Endodermal cell (in vitro differentiated cells): ENCODE data around the gene FAM20A. TPM values are rescaled to one million over a fixed set of nuclear protein-coding genes. Genes with fewer than 3 reads are reported as not detected.

Experiments
- DNase-seq: peaks from one replicate; pipeline ENCODE4 v3.0.0-alpha.2; 2017
- H3K27ac ChIP-seq: 2 replicates; pipeline ENCODE4 v1.5.1; 2013; ENCODE audit warnings: mild to moderate bottlenecking, low read depth, low read length, moderate library complexity
- H3K27me3 ChIP-seq: 2 replicates; pipeline ENCODE4 v1.6.1; 2013; ENCODE audit warnings: mild to moderate bottlenecking, low read length, moderate library complexity; ENCODE audit not compliant: insufficient read depth, control insufficient read depth, poor library complexity, severe bottlenecking
- H3K36me3 ChIP-seq: 2 replicates; pipeline ENCODE4 v1.7.0; 2013; ENCODE audit warnings: mild to moderate bottlenecking, low read length, moderate library complexity; ENCODE audit not compliant: control insufficient read depth, insufficient read depth
- H3K4me1 ChIP-seq: one replicate; pipeline ENCODE4 v1.7.0; 2013; ENCODE audit warnings: low read length; ENCODE audit not compliant: control insufficient read depth, insufficient read depth
- H3K4me3 ChIP-seq: 2 replicates; pipeline ENCODE4 v1.5.1; 2013; ENCODE audit warnings: mild to moderate bottlenecking, low read length, moderate library complexity
- H3K9ac ChIP-seq: 2 replicates; pipeline ENCODE4 v1.6.1; 2013; ENCODE audit warnings: mild to moderate bottlenecking, low read length, moderate library complexity; ENCODE audit not compliant: poor library complexity, severe bottlenecking; ENCODE audit errors: extremely low read depth
- H3K9me3 ChIP-seq: 2 replicates; pipeline ENCODE4 v1.6.1; 2013; ENCODE audit warnings: mild to moderate bottlenecking, low read length, moderate library complexity; ENCODE audit not compliant: control insufficient read depth
- H3K27ac Mint-ChIP-seq: 2 replicates; pipeline ENCODE4 v1.8.0; 2020; ENCODE audit warnings: mixed read lengths
- H3K27me3 Mint-ChIP-seq: 2 replicates; pipeline ENCODE4 v1.8.0; 2021; ENCODE audit warnings: mild to moderate bottlenecking, mixed read lengths; ENCODE audit not compliant: insufficient read depth
- H3K36me3 Mint-ChIP-seq: 2 replicates; pipeline ENCODE4 v1.8.0; 2020; ENCODE audit warnings: low read depth, mixed read lengths
- H3K4me1 Mint-ChIP-seq: 2 replicates; pipeline ENCODE4 v1.8.0; 2020; ENCODE audit warnings: mixed read lengths
- H3K4me3 Mint-ChIP-seq: 2 replicates; pipeline ENCODE4 v1.8.0; 2020; ENCODE audit warnings: mild to moderate bottlenecking, moderate library complexity, mixed read lengths
- H3K9me3 Mint-ChIP-seq: 2 replicates; pipeline ENCODE4 v1.8.0; 2020; ENCODE audit warnings: mild to moderate bottlenecking, mixed read lengths
- WGBS, 2 experiments: methylation state at CpG; one replicate each; pipeline versions ENCODE4 v1.1.5 to v1.1.7; 2013; ENCODE audit warnings: missing lambda C conversion rate in 2 of 2, mixed read lengths in 1 of 2; ENCODE audit not compliant: insufficient coverage in 1 of 2, insufficient read length in 1 of 2; 5-methylcytosine and 5-hydroxymethylcytosine counted together
- total RNA-seq, 2 donors: library from RNA; stranded (reverse); fragmentation: NEBNext Ultra II Directional in 1 of 2; extraction: Animal tissue kit (Norgen Biotek cat#: 25700) in 1 of 2; gene quantifications; 2 replicates in 1 of 2; 3 replicates in 1 of 2; pipeline ENCODE4 v1.2.1, GENCODE V29; 2021
- TF ChIP-seq, protein P1 (sequence below): fragments of 200-600 bp; sonication (generic); conservative IDR thresholded peaks from 2 replicates; pipeline ENCODE4 v1.5.0; 2021; ENCODE audit warnings: antibody characterized with exemption, mild to moderate bottlenecking

The FAM20A gene
- total RNA-seq, 2 donors from 2014 or later = 58.7 to 74.3 TPM

DNA sequence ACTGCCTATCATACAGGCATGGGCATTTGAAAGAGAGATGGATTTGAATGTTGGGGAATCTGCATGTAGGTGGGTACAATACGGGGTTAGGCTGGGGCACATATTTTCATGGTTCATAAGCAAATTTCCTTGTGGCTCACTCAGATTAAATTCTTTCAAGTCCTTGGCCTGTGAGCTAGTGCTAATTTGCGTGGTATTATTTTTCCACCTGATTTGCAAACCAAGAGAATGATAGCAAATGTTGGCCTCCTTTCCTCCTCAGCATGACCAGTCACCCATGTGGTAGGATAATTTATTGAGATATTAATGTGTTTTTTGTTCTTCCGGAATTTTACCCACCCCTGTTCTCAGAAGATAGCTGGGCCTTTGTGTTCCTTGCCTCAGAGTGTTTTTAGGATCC lies 22.9 kb downstream of the FAM20A start:
- Histone ChIP-seq H3K4me3 (no peak overlapping the region), H3K27me3 (no peaks in the 10 kb centered on the region), H3K27ac (no peak overlapping the region), H3K4me1 (no peaks in the 10 kb centered on the region), H3K9ac (no peak overlapping the region), H3K9me3 (no peaks in the 10 kb centered on the region), H3K36me3 (peaks cover 28% of the 10 kb centered on the region)
- Mint-ChIP-seq H3K4me3 (no peak overlapping the region), H3K27ac (no peak overlapping the region), H3K27me3 (no peaks in the 10 kb centered on the region), H3K36me3 (peaks cover 31% of the 10 kb centered on the region), H3K4me1 (no peaks in the 10 kb centered on the region), H3K9me3 (no peaks in the 10 kb centered on the region)
- DNase-seq = peak; percentile 10
- WGBS, 2 experiments = 91 to 98% methylated on average over 3 of the region's 3 CpGs
- TF ChIP-seq, protein P1, sequence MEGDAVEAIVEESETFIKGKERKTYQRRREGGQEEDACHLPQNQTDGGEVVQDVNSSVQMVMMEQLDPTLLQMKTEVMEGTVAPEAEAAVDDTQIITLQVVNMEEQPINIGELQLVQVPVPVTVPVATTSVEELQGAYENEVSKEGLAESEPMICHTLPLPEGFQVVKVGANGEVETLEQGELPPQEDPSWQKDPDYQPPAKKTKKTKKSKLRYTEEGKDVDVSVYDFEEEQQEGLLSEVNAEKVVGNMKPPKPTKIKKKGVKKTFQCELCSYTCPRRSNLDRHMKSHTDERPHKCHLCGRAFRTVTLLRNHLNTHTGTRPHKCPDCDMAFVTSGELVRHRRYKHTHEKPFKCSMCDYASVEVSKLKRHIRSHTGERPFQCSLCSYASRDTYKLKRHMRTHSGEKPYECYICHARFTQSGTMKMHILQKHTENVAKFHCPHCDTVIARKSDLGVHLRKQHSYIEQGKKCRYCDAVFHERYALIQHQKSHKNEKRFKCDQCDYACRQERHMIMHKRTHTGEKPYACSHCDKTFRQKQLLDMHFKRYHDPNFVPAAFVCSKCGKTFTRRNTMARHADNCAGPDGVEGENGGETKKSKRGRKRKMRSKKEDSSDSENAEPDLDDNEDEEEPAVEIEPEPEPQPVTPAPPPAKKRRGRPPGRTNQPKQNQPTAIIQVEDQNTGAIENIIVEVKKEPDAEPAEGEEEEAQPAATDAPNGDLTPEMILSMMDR = no peak

DNA sequence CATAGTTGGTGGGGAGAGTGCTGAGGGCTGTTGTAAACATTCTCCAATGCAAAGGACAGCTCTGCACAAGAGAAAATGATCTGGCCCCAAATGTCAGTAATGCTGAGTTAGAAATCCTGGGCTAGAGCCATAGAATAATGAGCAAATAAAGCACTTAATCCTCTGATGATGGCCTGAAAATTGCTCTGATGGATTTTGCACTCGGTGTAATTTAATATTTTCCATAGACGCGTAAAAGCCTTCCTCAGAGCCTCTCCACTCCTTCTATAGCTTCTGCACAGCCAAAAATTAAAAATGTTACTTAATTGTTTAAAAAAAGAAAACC lies 23.7 kb downstream of the FAM20A start:
- H3K9ac ChIP-seq = no peak overlapping the region
- H3K4me1 ChIP-seq = no peaks in the 10 kb centered on the region
- no peak overlapping the region for H3K27ac ChIP-seq
- 98% methylated on average over 3 of the region's 3 CpGs; no CpG with 5 or more reads in 1 of the 2 experiments for WGBS, 2 experiments
- no peak for DNase-seq
- H3K9me3 Mint-ChIP-seq = no peaks in the 10 kb centered on the region
- no peak overlapping the region for H3K27ac Mint-ChIP-seq
- no peaks in the 10 kb centered on the region for H3K4me1 Mint-ChIP-seq
- H3K27me3 Mint-ChIP-seq = no peaks in the 10 kb centered on the region
- no peaks in the 10 kb centered on the region for H3K9me3 ChIP-seq
- TF ChIP-seq, protein P1 = peak; percentile 7
- H3K36me3 Mint-ChIP-seq = peaks cover 27% of the 10 kb centered on the region
- peaks cover 23% of the 10 kb centered on the region for H3K36me3 ChIP-seq
- no peak overlapping the region for H3K4me3 Mint-ChIP-seq
- H3K27me3 ChIP-seq = no peaks in the 10 kb centered on the region
- H3K4me3 ChIP-seq = no peak overlapping the region

DNA sequence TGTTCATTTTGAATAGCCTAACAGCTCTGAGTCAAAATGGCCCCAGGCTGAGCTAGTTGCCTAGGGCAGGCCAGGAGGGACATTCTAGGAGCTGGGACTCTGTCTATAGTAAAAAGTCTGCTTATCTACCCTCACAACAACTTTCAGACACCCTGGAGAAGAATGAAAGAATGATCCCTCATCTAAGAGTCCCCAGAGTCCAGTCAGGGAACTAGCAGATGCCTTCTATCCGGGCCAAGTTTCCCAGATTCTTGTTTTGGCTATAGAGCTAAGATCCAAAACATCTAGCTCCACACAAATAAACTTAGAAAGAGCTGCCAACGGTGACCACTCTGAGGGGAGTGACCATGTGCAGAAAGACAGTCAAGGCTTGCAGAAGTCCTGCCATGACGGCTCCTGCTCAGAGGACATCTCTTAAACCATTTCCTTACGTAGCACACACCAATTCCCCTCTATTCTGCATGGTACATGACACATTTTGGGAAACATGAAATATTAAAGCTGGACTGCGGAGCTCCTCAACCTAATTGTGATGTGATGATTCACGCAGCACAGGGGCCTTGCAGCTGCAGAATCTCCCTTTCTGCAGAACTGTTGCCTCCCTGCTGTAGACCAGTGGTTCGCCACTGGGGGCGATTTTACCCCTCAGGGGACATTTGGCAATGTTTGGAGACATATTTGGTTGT lies 24.2 kb downstream of the FAM20A start:
- TF ChIP-seq, protein P1 = peak; percentile 48
- no peaks in the 10 kb centered on the region for H3K4me1 Mint-ChIP-seq
- H3K9me3 Mint-ChIP-seq = no peaks in the 10 kb centered on the region
- no peak overlapping the region for H3K4me3 ChIP-seq
- H3K27me3 ChIP-seq = no peaks in the 10 kb centered on the region
- no peak overlapping the region for H3K27ac Mint-ChIP-seq
- H3K4me3 Mint-ChIP-seq = no peak overlapping the region
- peaks cover 20% of the 10 kb centered on the region for H3K36me3 ChIP-seq
- no peaks in the 10 kb centered on the region for H3K9me3 ChIP-seq
- no peaks in the 10 kb centered on the region for H3K4me1 ChIP-seq
- H3K27ac ChIP-seq = no peak overlapping the region
- H3K9ac ChIP-seq = no peak overlapping the region
- DNase-seq = peak; percentile 68
- no peaks in the 10 kb centered on the region for H3K27me3 Mint-ChIP-seq
- WGBS, 2 experiments = 92 to 95% methylated on average over 6 to 8 of the region's 8 CpGs
- H3K36me3 Mint-ChIP-seq = peaks cover 22% of the 10 kb centered on the region
